Panc1 (cell line): ENCODE results near the gene STX7.

ENCODE experiments used
- TCF7L2 ChIP-seq: IDR thresholded peaks from 2 replicates; pipeline ENCODE4 v1.6.1; 2011; ENCODE audit warnings: mild to moderate bottlenecking, low read depth, low read length, inconsistent platforms
- TF ChIP-seq, protein P1 (sequence below): fragments of 450-650 bp; IDR thresholded peaks from 2 replicates; pipeline ENCODE4 v1.5.1; 2017; ENCODE audit warnings: mild to moderate bottlenecking
- TF ChIP-seq, protein P2 (sequence below), 2 experiments: IDR thresholded peaks; 2 replicates each; pipeline ENCODE4 v1.6.1; 2011 to 2012; ENCODE audit warnings: low read depth in 2 of 2, control low read depth in 1 of 2, low read length in 1 of 2, mild to moderate bottlenecking in 1 of 2, moderate library complexity in 1 of 2; ENCODE audit not compliant: insufficient read depth in 1 of 2

DNA sequence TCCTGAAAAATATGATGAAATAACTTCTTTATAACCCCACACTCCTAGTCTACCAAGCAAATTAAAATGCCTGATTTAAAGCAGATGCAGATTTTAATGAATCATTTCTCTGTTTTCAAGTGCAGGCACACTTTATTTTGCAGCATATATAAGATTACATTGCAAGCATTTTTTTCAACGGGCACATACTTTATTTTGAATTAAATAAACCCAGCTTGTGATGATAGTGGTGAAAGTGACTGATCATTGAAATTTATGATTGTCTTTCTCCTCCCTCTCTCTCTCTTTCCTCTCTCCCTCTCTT lies 99.5 kb downstream of the STX7 start:
- TF ChIP-seq, protein P1, sequence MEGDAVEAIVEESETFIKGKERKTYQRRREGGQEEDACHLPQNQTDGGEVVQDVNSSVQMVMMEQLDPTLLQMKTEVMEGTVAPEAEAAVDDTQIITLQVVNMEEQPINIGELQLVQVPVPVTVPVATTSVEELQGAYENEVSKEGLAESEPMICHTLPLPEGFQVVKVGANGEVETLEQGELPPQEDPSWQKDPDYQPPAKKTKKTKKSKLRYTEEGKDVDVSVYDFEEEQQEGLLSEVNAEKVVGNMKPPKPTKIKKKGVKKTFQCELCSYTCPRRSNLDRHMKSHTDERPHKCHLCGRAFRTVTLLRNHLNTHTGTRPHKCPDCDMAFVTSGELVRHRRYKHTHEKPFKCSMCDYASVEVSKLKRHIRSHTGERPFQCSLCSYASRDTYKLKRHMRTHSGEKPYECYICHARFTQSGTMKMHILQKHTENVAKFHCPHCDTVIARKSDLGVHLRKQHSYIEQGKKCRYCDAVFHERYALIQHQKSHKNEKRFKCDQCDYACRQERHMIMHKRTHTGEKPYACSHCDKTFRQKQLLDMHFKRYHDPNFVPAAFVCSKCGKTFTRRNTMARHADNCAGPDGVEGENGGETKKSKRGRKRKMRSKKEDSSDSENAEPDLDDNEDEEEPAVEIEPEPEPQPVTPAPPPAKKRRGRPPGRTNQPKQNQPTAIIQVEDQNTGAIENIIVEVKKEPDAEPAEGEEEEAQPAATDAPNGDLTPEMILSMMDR: no peak
- TF ChIP-seq, protein P2, sequence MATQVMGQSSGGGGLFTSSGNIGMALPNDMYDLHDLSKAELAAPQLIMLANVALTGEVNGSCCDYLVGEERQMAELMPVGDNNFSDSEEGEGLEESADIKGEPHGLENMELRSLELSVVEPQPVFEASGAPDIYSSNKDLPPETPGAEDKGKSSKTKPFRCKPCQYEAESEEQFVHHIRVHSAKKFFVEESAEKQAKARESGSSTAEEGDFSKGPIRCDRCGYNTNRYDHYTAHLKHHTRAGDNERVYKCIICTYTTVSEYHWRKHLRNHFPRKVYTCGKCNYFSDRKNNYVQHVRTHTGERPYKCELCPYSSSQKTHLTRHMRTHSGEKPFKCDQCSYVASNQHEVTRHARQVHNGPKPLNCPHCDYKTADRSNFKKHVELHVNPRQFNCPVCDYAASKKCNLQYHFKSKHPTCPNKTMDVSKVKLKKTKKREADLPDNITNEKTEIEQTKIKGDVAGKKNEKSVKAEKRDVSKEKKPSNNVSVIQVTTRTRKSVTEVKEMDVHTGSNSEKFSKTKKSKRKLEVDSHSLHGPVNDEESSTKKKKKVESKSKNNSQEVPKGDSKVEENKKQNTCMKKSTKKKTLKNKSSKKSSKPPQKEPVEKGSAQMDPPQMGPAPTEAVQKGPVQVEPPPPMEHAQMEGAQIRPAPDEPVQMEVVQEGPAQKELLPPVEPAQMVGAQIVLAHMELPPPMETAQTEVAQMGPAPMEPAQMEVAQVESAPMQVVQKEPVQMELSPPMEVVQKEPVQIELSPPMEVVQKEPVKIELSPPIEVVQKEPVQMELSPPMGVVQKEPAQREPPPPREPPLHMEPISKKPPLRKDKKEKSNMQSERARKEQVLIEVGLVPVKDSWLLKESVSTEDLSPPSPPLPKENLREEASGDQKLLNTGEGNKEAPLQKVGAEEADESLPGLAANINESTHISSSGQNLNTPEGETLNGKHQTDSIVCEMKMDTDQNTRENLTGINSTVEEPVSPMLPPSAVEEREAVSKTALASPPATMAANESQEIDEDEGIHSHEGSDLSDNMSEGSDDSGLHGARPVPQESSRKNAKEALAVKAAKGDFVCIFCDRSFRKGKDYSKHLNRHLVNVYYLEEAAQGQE (IDR thresholded peaks at IDR 0.05; ENCODE audit: insufficient read depth in 1 of 2, low read depth in 2 of 2, low read length in 1 of 2): no peak
- TF ChIP-seq TCF7L2: no peak
